ENCODE data around the gene LRRC3C. TPM values are rescaled to one million over a fixed set of nuclear protein-coding genes. Genes with fewer than 3 reads are reported as not detected.

The LRRC3C gene
- total and polyA plus RNA-seq, 4 donors = 0.08 to 0.24 (median 0.17) TPM; not detected in 1

Other genes starting within 250 kb of the LRRC3C start
- 10 to 100 TPM in 1 of 2 donors, 1 to 10 TPM in 1; 7.9 to 19.5 TPM for gene PGAP3, start 239.7 kb upstream of the LRRC3C start, total RNA-seq
- 10 to 100 TPM; 13.3 to 14.6 TPM for gene PGAP3, start 239.7 kb upstream of the LRRC3C start, polyA plus RNA-seq
- 10 to 100 TPM; 21.0 to 28.8 TPM for gene ERBB2, start 227.7 kb upstream of the LRRC3C start, total RNA-seq
- 10 to 100 TPM in 1 of 2 donors, 1 to 10 TPM in 1; 4.7 to 10.5 TPM for gene ERBB2, start 227.7 kb upstream of the LRRC3C start, polyA plus RNA-seq
- 10 to 100 TPM; 11.1 to 13.4 TPM for gene MIEN1, start 197.2 kb upstream of the LRRC3C start, total RNA-seq
- 10 to 100 TPM; 44.6 to 99.0 TPM for gene MIEN1, start 197.2 kb upstream of the LRRC3C start, polyA plus RNA-seq
- gene GRB7, start 189.8 kb upstream of the LRRC3C start, total RNA-seq = 1 to 10 TPM; 1.9 to 3.0 TPM
- 1 to 10 TPM; 1.9 to 6.8 TPM for gene GRB7, start 189.8 kb upstream of the LRRC3C start, polyA plus RNA-seq
- gene IKZF3, start 63.4 kb upstream of the LRRC3C start, total RNA-seq = 1 to 10 TPM; 1.3 to 2.3 TPM
- under 1 TPM; 0.32 to 0.36 TPM for gene IKZF3, start 63.4 kb upstream of the LRRC3C start, polyA plus RNA-seq
- gene ZPBP2, start 59.5 kb upstream of the LRRC3C start, total RNA-seq = not detected
- gene ZPBP2, start 59.5 kb upstream of the LRRC3C start, polyA plus RNA-seq = not detected
- 10 to 100 TPM; 10.3 to 35.1 TPM for gene GSDMB, start 9.1 kb upstream of the LRRC3C start, total RNA-seq
- gene GSDMB, start 9.1 kb upstream of the LRRC3C start, polyA plus RNA-seq = 1 to 10 TPM; 4.2 to 7.9 TPM
- 100 to 1,000 TPM; 138 to 141 TPM for gene ORMDL3, start 131 bp upstream of the LRRC3C start, total RNA-seq
- 100 to 1,000 TPM in 1 of 2 donors, 10 to 100 TPM in 1; 71.0 to 112 TPM for gene ORMDL3, start 131 bp upstream of the LRRC3C start, polyA plus RNA-seq
- gene GSDMA, start 35.3 kb downstream of the LRRC3C start, total RNA-seq = under 1 TPM; 0.08 to 0.23 TPM
- gene GSDMA, start 35.3 kb downstream of the LRRC3C start, polyA plus RNA-seq = under 1 TPM; 0.06 to 0.18 TPM
- gene PSMD3, start 53.1 kb downstream of the LRRC3C start, total RNA-seq = 10 to 100 TPM; 62.3 to 80.7 TPM
- gene PSMD3, start 53.1 kb downstream of the LRRC3C start, polyA plus RNA-seq = 10 to 100 TPM; 30.7 to 70.4 TPM
- gene CSF3, start 87.7 kb downstream of the LRRC3C start, total RNA-seq = not detected
- gene CSF3, start 87.7 kb downstream of the LRRC3C start, polyA plus RNA-seq = not detected
- gene MED24, start 126.7 kb downstream of the LRRC3C start, total RNA-seq = 10 to 100 TPM; 31.0 to 37.1 TPM
- 10 to 100 TPM; 19.2 to 27.2 TPM for gene MED24, start 126.7 kb downstream of the LRRC3C start, polyA plus RNA-seq
- gene THRA, start 135.2 kb downstream of the LRRC3C start, total RNA-seq = 10 to 100 TPM in 1 of 2 donors, 1 to 10 TPM in 1; 8.5 to 10.3 TPM
- 1 to 10 TPM; 3.2 to 6.3 TPM for gene THRA, start 135.2 kb downstream of the LRRC3C start, polyA plus RNA-seq
- gene NR1D1, start 172.9 kb downstream of the LRRC3C start, total RNA-seq = 1 to 10 TPM in 1 of 2 donors, under 1 TPM in 1; 0.84 to 2.3 TPM
- gene NR1D1, start 172.9 kb downstream of the LRRC3C start, polyA plus RNA-seq = 10 to 100 TPM in 1 of 2 donors, 1 to 10 TPM in 1; 8.8 to 13.7 TPM
- gene MSL1, start 194.2 kb downstream of the LRRC3C start, total RNA-seq = 10 to 100 TPM; 24.0 to 43.7 TPM
- gene MSL1, start 194.2 kb downstream of the LRRC3C start, polyA plus RNA-seq = 10 to 100 TPM in 1 of 2 donors, 1 to 10 TPM in 1; 7.9 to 23.1 TPM
- gene CASC3, start 212.8 kb downstream of the LRRC3C start, total RNA-seq = 10 to 100 TPM; 17.1 to 17.9 TPM
- 10 to 100 TPM; 11.4 to 12.9 TPM for gene CASC3, start 212.8 kb downstream of the LRRC3C start, polyA plus RNA-seq
- gene RAPGEFL1, start 249.7 kb downstream of the LRRC3C start, total RNA-seq = 1 to 10 TPM; 1.9 to 3.2 TPM
- under 1 TPM; 0.82 to 0.98 TPM for gene RAPGEFL1, start 249.7 kb downstream of the LRRC3C start, polyA plus RNA-seq

Data from liver (tissue), 4 donors.